Breast epithelium (tissue), 3 donors: ENCODE measurements around the gene FOXD4L3.
"Not testable (repeated sequence)": the region's sequence is repeated elsewhere in the genome, so short reads cannot be mapped to it uniquely, and the experiment has no call there.

ENCODE experiments used
- POLR2A ChIP-seq: fragments of 450-650 bp; IDR thresholded peaks from one replicate; pipeline ENCODE4 v1.6.1; 2016; ENCODE audit warnings: antibody characterized with exemption, mild to moderate bottlenecking, moderate library complexity
- POLR2AphosphoS5 ChIP-seq, 3 donors: sonication (generic); formaldehyde crosslinking; IDR thresholded peaks; one replicate each; pipeline ENCODE4 v1.6.1; 2017; ENCODE audit warnings: antibody characterized with exemption in 3 of 3
- TF ChIP-seq, protein P1 (sequence below), 3 donors: fragments of 450-650 bp; IDR thresholded peaks; one replicate each; pipeline ENCODE4 v1.5.1; 2016 to 2017; ENCODE audit warnings: antibody characterized with exemption in 3 of 3, mild to moderate bottlenecking in 3 of 3, moderate library complexity in 3 of 3

GRCh38 chr9:68305680-68306285, 3.1 kb downstream of the FOXD4L3 start:
- TF ChIP-seq, protein P1, sequence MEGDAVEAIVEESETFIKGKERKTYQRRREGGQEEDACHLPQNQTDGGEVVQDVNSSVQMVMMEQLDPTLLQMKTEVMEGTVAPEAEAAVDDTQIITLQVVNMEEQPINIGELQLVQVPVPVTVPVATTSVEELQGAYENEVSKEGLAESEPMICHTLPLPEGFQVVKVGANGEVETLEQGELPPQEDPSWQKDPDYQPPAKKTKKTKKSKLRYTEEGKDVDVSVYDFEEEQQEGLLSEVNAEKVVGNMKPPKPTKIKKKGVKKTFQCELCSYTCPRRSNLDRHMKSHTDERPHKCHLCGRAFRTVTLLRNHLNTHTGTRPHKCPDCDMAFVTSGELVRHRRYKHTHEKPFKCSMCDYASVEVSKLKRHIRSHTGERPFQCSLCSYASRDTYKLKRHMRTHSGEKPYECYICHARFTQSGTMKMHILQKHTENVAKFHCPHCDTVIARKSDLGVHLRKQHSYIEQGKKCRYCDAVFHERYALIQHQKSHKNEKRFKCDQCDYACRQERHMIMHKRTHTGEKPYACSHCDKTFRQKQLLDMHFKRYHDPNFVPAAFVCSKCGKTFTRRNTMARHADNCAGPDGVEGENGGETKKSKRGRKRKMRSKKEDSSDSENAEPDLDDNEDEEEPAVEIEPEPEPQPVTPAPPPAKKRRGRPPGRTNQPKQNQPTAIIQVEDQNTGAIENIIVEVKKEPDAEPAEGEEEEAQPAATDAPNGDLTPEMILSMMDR (IDR thresholded peaks at IDR 0.05), result not testable (repeated sequence)
- TF ChIP-seq POLR2A; POLR2AphosphoS5 (IDR thresholded peaks at IDR 0.05): not testable (repeated sequence)
